Iris pigment epithelial cell (primary cell): Measurements from ENCODE around the gene CDPF1.

Experiments
- DNase-seq: peaks from one replicate; pipeline ENCODE4 v3.0.0-alpha.2; 2011; ENCODE audit warnings: low read depth

Gene CDPF1

GRCh38 chr22:46256358-46256958 is 6.4 kb upstream of the CDPF1 start:
- DNase-seq, result peak; percentile 79

DNA sequence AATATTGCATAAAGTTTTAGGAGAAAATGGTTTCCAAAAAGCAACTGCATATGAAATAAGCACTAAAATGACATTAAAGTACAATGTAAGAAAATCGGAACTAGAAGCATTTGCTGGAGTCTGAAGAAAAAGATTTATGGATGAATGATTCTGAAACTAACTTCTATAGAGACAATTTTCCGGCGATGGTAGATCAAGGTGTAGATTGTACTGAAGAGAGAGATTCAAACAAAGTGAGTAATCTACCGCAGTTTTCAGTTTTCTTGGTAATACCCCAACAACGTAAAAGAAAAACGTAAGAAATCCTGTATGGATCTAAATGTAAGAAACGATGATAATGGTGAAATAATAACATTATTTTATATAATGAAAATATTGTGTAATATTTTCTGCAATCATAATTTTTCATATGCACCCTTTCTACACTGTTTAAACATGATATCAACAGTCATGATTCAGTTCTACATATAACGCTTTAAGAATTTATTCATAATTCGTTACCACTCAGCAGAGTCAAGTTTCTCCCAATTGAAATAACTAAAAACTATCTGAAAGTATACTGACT is 1.8 kb upstream of the CDPF1 start:
- no peak for DNase-seq

DNA sequence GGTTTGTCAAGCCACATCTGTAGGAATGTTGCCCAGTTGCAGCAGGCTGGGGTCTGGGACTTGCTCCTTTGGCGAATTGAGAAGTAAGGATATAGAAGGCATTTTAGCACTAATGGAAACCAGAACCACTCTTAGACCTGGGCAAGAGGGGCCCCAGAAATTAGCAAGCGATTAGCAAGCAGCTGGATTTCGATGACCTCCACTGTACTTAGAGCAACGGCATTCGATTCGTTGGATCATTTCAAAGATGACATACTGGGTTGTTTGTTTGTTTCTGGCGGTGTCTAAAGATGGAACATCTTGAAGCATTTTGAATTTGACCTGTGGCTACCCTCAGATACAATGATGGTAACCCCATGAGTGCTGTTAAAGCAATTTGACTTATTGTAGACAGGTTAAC is 1.2 kb upstream of the CDPF1 start:
- DNase-seq, result no peak

- no peak for DNase-seq
These were observed 661 bp upstream of the CDPF1 start for GRCh38 chr22:46250783-46251125.

GRCh38 chr22:46247443-46247975 is 2.6 kb downstream of the CDPF1 start:
- DNase-seq, result no peak

DNA sequence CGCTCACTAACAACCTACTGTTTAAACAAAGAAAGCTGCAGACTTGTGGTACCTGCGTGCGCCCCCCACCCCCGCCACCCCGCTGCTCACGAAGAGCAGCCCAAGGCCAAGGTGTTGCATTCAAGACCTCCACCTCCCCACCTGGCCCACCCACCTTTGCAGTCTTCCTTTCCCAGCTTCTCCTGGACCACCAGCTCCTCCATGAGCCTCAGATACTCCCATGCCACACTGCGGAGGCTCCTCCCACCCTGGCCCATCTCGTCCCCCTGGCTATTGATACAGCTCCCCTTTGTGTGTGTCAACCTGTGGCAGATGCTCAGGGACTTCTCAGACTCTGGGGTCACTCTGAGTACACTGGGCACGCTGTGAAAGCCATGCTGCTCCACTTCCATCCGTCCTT is 3.9 kb downstream of the CDPF1 start:
- DNase-seq, result no peak

- DNase-seq, result no peak
These were observed 4.6 kb downstream of the CDPF1 start for GRCh38 chr22:46245511-46245910.

GRCh38 chr22:46244771-46245170 is 5.3 kb downstream of the CDPF1 start:
- no peak for DNase-seq

DNA sequence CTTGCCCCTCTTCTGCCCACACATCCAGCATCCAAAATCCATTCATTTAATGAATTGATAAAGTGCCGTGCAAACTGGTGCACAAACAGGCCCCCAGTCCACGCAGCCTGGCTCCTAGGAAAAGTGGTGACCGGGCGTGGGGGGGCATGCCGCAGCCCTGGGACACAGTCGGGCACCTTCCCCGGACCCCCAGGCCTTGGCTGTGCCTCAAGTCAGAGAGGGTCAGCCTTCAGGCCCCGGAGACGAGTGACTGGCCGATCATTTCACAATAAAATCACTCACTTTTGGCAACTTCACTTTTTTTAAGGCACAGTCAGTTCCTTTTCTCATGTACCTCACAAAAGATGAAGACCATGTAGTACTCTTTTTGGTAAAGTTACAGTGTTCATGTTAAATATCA is 8.0 kb downstream of the CDPF1 start:
- no peak for DNase-seq

- no peak for DNase-seq
These were observed 8.6 kb downstream of the CDPF1 start for GRCh38 chr22:46241396-46242007.

GRCh38 chr22:46240907-46241306 is 9.2 kb downstream of the CDPF1 start:
- DNase-seq, result no peak

DNA sequence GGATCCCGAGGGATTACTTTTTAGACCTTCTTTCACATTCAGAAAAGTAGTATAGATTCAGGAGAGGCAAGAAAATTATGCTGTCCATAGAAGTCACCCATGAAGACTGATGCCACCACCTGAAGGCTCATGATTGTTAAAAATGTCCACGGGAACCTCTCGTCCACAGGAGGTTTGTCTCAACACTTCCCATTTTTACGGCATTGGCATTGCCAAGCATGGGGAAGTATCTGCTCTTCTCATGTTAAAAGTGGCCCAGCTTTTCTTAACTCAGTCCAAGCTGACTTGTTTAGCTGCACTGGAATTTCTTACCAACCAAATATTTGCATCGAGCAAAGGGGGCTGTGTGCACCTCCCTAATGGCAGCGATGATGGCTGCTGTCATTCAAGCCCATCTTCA is 9.6 kb downstream of the CDPF1 start:
- DNase-seq, result no peak

- no peak for DNase-seq
These were observed 10.0 kb downstream of the CDPF1 start for GRCh38 chr22:46240073-46240472.

DNA sequence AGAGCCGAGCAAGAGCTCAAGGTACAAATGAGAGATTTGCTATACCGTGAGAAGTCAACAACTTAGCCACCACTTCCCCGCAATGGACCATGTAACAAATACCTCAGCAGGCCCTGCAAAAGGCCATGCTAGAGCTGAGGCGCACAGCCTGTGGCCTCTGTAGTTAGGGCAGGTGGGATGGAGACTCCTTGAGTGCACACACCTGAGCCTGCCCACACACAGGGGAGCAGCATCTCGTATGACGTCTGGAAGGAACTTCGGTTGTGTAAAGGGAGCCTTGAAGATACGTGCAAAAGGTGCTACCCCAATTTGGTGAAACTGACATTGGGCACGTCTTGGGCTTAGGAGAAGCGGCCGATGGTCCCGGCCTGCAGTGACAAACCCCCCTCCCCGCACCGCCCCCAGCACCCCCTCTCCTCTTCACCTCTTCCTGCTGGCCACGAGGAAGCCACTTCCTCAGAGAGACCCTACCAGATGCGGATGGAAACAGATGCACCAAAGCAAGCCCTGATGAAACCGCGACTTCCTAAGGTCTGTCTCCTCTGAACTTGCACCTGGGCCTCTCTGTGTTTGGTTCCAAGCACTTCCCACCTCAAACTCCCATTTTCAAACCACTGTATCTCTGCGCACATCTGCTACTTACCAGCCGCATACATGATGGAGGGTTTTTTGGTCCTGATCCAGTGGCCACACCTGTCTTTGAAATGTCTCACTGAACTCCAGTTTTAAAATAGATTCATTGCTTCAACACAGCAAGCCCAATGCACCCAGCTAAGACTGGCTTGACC is 10.6 kb downstream of the CDPF1 start:
- no peak for DNase-seq

DNA sequence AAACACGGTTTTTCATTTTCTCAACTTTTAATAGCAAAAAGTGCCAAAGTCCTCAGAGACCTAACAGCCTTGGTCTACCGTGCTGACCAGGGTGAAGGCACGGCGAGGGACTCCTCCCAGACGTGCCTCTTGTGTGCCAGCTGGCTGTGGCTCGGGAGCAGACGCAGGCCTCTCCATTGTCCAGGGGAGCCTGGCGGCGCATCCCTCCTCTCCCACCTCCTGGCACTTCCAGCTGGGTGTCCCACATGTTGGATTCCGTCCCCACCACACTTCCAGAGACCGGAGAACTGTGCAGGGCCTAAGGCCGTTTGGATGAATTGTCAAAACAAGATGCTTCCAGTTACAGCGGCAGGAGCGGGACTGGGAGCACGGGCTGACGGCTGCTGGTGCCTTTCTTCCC is 11.6 kb downstream of the CDPF1 start:
- DNase-seq, result no peak

DNA sequence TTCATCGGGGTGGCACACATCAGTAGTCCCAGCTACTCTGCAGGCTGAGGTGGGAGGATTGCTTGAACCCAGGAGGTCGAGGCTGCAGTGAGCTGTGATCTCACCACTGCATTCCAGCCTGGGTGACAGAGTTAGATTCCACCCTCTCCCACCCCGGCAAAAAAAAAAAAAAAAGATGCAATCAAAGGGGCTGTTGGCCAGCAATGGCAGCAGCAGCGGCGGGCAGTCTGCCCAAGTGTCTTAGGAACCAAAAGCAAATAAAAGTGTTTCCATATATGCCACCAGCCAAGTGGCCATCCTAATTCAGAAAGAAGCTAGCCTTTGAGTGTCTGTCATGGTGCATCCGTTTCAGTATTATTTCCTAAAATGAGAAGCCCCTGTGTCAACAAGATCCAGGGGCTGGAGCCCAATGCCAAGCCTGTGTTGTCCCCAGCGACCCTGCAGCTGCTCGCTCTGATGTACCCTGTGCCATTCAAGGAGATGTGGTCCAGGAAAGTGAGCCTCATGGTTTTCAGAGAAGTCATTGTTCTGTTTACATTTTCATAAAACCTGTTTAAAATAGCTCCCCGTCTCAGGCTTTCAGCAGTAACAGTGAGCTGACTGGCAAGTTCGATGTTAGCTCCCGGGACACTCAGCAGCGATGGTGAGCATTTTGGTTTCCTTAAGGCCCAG is 12.5 kb downstream of the CDPF1 start:
- DNase-seq, result no peak

DNA sequence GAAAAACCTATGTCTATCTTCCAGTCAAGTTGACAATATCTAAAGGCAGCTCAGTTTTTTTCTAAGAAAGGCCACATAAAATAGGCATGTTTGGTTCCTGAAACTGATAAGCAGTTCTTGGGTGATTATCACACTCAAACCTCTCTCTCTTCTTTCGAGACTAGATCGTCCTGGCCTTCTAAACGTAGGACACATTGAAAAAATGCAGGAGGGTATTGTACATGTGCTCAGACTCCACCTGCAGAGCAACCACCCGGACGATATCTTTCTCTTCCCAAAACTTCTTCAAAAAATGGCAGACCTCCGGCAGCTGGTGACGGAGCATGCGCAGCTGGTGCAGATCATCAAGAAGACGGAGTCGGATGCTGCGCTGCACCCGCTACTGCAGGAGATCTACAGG is 15.1 kb downstream of the CDPF1 start:
- no peak for DNase-seq

- no peak for DNase-seq
These were observed 16.9 kb downstream of the CDPF1 start for GRCh38 chr22:46233231-46233630.

- DNase-seq, result no peak
These were observed 19.7 kb downstream of the CDPF1 start for GRCh38 chr22:46230262-46230901.

DNA sequence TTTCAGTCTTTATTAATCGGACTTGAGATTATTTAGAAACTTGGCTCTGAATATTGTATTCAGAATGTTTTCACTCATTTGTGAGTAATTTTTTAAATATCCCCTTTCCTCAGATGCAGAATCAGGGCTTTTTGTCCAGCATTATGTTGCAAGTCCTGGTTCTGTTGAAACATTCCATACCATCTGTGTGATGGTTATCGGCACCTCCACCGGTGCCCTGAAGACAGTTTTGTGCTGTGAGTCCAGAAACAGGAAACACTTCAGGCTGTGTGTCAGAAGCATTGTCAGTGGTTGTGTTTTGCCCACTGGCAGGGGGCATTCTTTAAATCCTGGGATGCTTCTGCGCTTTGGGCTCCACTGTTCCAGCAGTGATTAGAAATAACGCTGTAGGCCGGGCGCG is 20.4 kb downstream of the CDPF1 start:
- DNase-seq, result peak; percentile 55

GRCh38 chr22:46226577-46226976 is 23.5 kb downstream of the CDPF1 start:
- no peak for DNase-seq

DNA sequence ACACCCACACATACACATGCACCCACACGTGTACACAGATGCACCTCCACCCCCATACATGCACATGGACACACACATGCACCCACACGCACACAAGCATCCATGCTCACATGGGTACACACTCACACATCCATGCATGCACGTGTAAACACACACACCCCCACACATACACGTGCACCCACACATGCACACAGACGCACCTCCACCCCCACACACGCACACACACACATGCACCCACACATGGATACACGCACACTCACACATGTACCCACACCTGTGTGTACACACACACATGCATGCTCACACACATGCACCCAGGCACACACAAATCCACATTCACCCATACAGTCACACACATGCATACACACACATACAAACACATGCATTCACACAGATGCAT is 24.5 kb downstream of the CDPF1 start:
- DNase-seq, result no peak
